Panc1 (cell line): ENCODE data around the gene CDYL2.

ENCODE experiments used
- POLR2AphosphoS5 ChIP-seq: IDR thresholded peaks from 2 replicates; pipeline ENCODE4 v1.6.1; 2012; ENCODE audit warnings: mild to moderate bottlenecking, low read depth, low read length, moderate library complexity
- SIN3A ChIP-seq: IDR thresholded peaks from 2 replicates; pipeline ENCODE4 v1.6.1; 2012; ENCODE audit warnings: low read depth, mild to moderate bottlenecking, low read length, moderate library complexity, borderline replicate concordance; ENCODE audit not compliant: insufficient read depth
- TCF7L2 ChIP-seq: IDR thresholded peaks from 2 replicates; pipeline ENCODE4 v1.6.1; 2011; ENCODE audit warnings: mild to moderate bottlenecking, low read depth, low read length, inconsistent platforms
- TF ChIP-seq, protein P1 (sequence below), 2 experiments: IDR thresholded peaks; 2 replicates each; pipeline ENCODE4 v1.6.1; 2011 to 2012; ENCODE audit warnings: low read depth in 2 of 2, control low read depth in 1 of 2, low read length in 1 of 2, mild to moderate bottlenecking in 1 of 2, moderate library complexity in 1 of 2; ENCODE audit not compliant: insufficient read depth in 1 of 2
- TF ChIP-seq, protein P2 (sequence below): fragments of 450-650 bp; IDR thresholded peaks from 2 replicates; pipeline ENCODE4 v1.5.1; 2017; ENCODE audit warnings: mild to moderate bottlenecking

DNA sequence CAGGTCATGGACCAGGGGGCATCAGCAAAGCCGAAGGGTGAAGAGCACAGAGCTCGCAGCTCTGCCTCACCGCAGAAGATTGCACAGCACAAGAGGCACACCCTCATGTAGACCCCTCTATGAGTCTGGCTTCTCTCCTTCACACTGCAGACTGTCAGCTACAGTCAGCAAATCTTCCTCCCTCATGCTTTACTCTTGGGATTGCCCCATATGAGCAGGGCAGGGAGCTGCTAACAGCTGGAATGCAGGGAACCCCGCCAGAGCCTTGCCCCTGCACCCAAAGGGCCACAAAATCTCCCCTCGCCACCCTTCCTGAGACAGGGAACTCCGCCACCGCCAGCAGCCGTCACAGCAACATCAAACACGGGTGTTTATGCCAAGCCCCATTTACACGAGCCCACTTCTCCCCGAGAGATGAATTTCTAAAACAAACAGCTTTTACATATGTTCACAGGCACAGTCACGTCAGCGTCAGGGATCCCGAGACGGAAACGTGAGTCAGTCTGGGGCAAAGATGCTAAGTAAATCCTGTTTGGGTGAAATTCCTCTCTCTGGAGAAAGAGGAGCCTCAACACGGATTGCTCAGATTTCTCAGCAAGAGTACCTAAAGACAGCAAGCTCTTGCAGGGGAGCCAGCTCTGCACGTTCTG is 121.9 kb downstream of the CDYL2 start:
- TF ChIP-seq, protein P1, sequence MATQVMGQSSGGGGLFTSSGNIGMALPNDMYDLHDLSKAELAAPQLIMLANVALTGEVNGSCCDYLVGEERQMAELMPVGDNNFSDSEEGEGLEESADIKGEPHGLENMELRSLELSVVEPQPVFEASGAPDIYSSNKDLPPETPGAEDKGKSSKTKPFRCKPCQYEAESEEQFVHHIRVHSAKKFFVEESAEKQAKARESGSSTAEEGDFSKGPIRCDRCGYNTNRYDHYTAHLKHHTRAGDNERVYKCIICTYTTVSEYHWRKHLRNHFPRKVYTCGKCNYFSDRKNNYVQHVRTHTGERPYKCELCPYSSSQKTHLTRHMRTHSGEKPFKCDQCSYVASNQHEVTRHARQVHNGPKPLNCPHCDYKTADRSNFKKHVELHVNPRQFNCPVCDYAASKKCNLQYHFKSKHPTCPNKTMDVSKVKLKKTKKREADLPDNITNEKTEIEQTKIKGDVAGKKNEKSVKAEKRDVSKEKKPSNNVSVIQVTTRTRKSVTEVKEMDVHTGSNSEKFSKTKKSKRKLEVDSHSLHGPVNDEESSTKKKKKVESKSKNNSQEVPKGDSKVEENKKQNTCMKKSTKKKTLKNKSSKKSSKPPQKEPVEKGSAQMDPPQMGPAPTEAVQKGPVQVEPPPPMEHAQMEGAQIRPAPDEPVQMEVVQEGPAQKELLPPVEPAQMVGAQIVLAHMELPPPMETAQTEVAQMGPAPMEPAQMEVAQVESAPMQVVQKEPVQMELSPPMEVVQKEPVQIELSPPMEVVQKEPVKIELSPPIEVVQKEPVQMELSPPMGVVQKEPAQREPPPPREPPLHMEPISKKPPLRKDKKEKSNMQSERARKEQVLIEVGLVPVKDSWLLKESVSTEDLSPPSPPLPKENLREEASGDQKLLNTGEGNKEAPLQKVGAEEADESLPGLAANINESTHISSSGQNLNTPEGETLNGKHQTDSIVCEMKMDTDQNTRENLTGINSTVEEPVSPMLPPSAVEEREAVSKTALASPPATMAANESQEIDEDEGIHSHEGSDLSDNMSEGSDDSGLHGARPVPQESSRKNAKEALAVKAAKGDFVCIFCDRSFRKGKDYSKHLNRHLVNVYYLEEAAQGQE (IDR thresholded peaks at IDR 0.05; ENCODE audit: insufficient read depth in 1 of 2, low read depth in 2 of 2, low read length in 1 of 2) = no peak
- TF ChIP-seq, protein P2, sequence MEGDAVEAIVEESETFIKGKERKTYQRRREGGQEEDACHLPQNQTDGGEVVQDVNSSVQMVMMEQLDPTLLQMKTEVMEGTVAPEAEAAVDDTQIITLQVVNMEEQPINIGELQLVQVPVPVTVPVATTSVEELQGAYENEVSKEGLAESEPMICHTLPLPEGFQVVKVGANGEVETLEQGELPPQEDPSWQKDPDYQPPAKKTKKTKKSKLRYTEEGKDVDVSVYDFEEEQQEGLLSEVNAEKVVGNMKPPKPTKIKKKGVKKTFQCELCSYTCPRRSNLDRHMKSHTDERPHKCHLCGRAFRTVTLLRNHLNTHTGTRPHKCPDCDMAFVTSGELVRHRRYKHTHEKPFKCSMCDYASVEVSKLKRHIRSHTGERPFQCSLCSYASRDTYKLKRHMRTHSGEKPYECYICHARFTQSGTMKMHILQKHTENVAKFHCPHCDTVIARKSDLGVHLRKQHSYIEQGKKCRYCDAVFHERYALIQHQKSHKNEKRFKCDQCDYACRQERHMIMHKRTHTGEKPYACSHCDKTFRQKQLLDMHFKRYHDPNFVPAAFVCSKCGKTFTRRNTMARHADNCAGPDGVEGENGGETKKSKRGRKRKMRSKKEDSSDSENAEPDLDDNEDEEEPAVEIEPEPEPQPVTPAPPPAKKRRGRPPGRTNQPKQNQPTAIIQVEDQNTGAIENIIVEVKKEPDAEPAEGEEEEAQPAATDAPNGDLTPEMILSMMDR = no peak
- TF ChIP-seq POLR2AphosphoS5 (no peak), TCF7L2 (no peak), SIN3A (no peak)
